IPS-15b (cell line): ENCODE measurements around the gene KRT3.

Experiments
- H3K27me3 ChIP-seq: one replicate; pipeline ENCODE4 v1.6.1; 2013; ENCODE audit warnings: low read length; ENCODE audit not compliant: control insufficient read depth, insufficient read depth
- H3K36me3 ChIP-seq: one replicate; pipeline ENCODE4 v1.6.1; 2013; ENCODE audit warnings: low read length; ENCODE audit not compliant: control insufficient read depth, insufficient read depth
- H3K4me1 ChIP-seq: one replicate; pipeline ENCODE4 v1.6.1; 2013; ENCODE audit warnings: mild to moderate bottlenecking, low read length; ENCODE audit not compliant: control insufficient read depth, insufficient read depth
- H3K4me3 ChIP-seq: one replicate; pipeline ENCODE4 v1.5.1; 2013; ENCODE audit warnings: low read depth, low read length
- H3K9ac ChIP-seq: one replicate; pipeline ENCODE4 v1.6.1; 2013; ENCODE audit warnings: low read depth, mild to moderate bottlenecking, low read length
- H3K9me3 ChIP-seq: one replicate; pipeline ENCODE4 v1.6.1; 2013; ENCODE audit warnings: mild to moderate bottlenecking, low read length; ENCODE audit not compliant: control insufficient read depth, insufficient read depth

The KRT3 gene

GRCh38 chr12:52777566-52777965 lies 18.4 kb downstream of the KRT3 start:
- Histone ChIP-seq H3K9ac (no peak overlapping the region), H3K36me3 (no peaks in the 10 kb centered on the region), H3K9me3 (no peaks in the 10 kb centered on the region), H3K27me3 (no peaks in the 10 kb centered on the region), H3K4me3 (no peak overlapping the region), H3K4me1 (no peaks in the 10 kb centered on the region)

- Histone ChIP-seq H3K36me3 (no peaks in the 10 kb centered on the region), H3K27me3 (no peaks in the 10 kb centered on the region), H3K9ac (no peak within 1 kb of the TSS), H3K9me3 (no peaks in the 10 kb centered on the region), H3K4me1 (no peaks in the 10 kb centered on the region), H3K4me3 (no peak within 1 kb of the TSS)
Observed at GRCh38 chr12:52776913-52777395, 19.0 kb downstream of the KRT3 start, which contains the start of gene KRT76. TSS of gene KRT76 (minus strand) at chr12:52777345. CDS start at chr12:52777291, 54 bp downstream.

GRCh38 chr12:52776435-52776834 lies 19.5 kb downstream of the KRT3 start:
- Histone ChIP-seq H3K27me3 (no peaks in the 10 kb centered on the region), H3K4me1 (no peaks in the 10 kb centered on the region), H3K4me3 (no peak overlapping the region), H3K36me3 (no peaks in the 10 kb centered on the region), H3K9ac (no peak overlapping the region), H3K9me3 (no peaks in the 10 kb centered on the region)

GRCh38 chr12:52774629-52775250 lies 21.2 kb downstream of the KRT3 start:
- H3K4me3 ChIP-seq, result no peak overlapping the region
- H3K36me3 ChIP-seq, result no peaks in the 10 kb centered on the region
- H3K27me3 ChIP-seq, result no peaks in the 10 kb centered on the region
- H3K9ac ChIP-seq, result no peak overlapping the region
- no peaks in the 10 kb centered on the region for H3K4me1 ChIP-seq
- no peaks in the 10 kb centered on the region for H3K9me3 ChIP-seq

- Histone ChIP-seq H3K9ac (no peak overlapping the region), H3K27me3 (no peaks in the 10 kb centered on the region), H3K4me1 (no peaks in the 10 kb centered on the region), H3K9me3 (no peaks in the 10 kb centered on the region), H3K36me3 (no peaks in the 10 kb centered on the region), H3K4me3 (no peak overlapping the region)
Observed at GRCh38 chr12:52772772-52773171, 23.1 kb downstream of the KRT3 start.

- no peaks in the 10 kb centered on the region for H3K27me3 ChIP-seq
- H3K9ac ChIP-seq, result no peak overlapping the region
- H3K4me3 ChIP-seq, result no peak overlapping the region
- no peaks in the 10 kb centered on the region for H3K36me3 ChIP-seq
- no peaks in the 10 kb centered on the region for H3K9me3 ChIP-seq
- no peaks in the 10 kb centered on the region for H3K4me1 ChIP-seq
Observed at GRCh38 chr12:52772188-52772587, 23.7 kb downstream of the KRT3 start.

GRCh38 chr12:52771505-52771904 lies 24.4 kb downstream of the KRT3 start:
- no peaks in the 10 kb centered on the region for H3K27me3 ChIP-seq
- H3K36me3 ChIP-seq, result no peaks in the 10 kb centered on the region
- no peak overlapping the region for H3K4me3 ChIP-seq
- no peaks in the 10 kb centered on the region for H3K9me3 ChIP-seq
- H3K4me1 ChIP-seq, result no peaks in the 10 kb centered on the region
- H3K9ac ChIP-seq, result no peak overlapping the region

- Histone ChIP-seq H3K36me3 (no peaks in the 10 kb centered on the region), H3K9ac (no peak overlapping the region), H3K27me3 (no peaks in the 10 kb centered on the region), H3K9me3 (no peaks in the 10 kb centered on the region), H3K4me1 (no peaks in the 10 kb centered on the region), H3K4me3 (no peak overlapping the region)
Observed at GRCh38 chr12:52771088-52771487, 24.8 kb downstream of the KRT3 start.

- no peak overlapping the region for H3K4me3 ChIP-seq
- no peaks in the 10 kb centered on the region for H3K4me1 ChIP-seq
- no peaks in the 10 kb centered on the region for H3K27me3 ChIP-seq
- no peak overlapping the region for H3K9ac ChIP-seq
- no peaks in the 10 kb centered on the region for H3K36me3 ChIP-seq
- H3K9me3 ChIP-seq, result no peaks in the 10 kb centered on the region
Observed at GRCh38 chr12:52769946-52770345, 26.0 kb downstream of the KRT3 start.

- Histone ChIP-seq H3K27me3 (no peaks in the 10 kb centered on the region), H3K36me3 (no peaks in the 10 kb centered on the region), H3K4me3 (no peak overlapping the region), H3K9me3 (no peaks in the 10 kb centered on the region), H3K9ac (no peak overlapping the region), H3K4me1 (no peaks in the 10 kb centered on the region)
Observed at GRCh38 chr12:52769354-52769753, 26.6 kb downstream of the KRT3 start.

- H3K27me3 ChIP-seq, result no peaks in the 10 kb centered on the region
- no peaks in the 10 kb centered on the region for H3K9me3 ChIP-seq
- H3K4me1 ChIP-seq, result no peaks in the 10 kb centered on the region
Observed at GRCh38 chr12:52768479-52769200, 27.3 kb downstream of the KRT3 start.

GRCh38 chr12:52767427-52767826 lies 28.5 kb downstream of the KRT3 start:
- no peaks in the 10 kb centered on the region for H3K9me3 ChIP-seq
- H3K27me3 ChIP-seq, result no peaks in the 10 kb centered on the region
- no peak overlapping the region for H3K9ac ChIP-seq
- no peak overlapping the region for H3K4me3 ChIP-seq
- H3K4me1 ChIP-seq, result no peaks in the 10 kb centered on the region
- no peaks in the 10 kb centered on the region for H3K36me3 ChIP-seq

More at GRCh38 chr12:52768479-52769200, 27.3 kb downstream of the KRT3 start:
- H3K9ac ChIP-seq, result no peak overlapping the region
- H3K36me3 ChIP-seq, result no peaks in the 10 kb centered on the region
- no peak overlapping the region for H3K4me3 ChIP-seq
